DMS53 (cell line): ENCODE results near the gene CADPS.

Experiments
- DNase-seq: peaks from one replicate; lab custom pipeline; 2025; lab: John Stamatoyannopoulos, UW

Gene CADPS

DNA sequence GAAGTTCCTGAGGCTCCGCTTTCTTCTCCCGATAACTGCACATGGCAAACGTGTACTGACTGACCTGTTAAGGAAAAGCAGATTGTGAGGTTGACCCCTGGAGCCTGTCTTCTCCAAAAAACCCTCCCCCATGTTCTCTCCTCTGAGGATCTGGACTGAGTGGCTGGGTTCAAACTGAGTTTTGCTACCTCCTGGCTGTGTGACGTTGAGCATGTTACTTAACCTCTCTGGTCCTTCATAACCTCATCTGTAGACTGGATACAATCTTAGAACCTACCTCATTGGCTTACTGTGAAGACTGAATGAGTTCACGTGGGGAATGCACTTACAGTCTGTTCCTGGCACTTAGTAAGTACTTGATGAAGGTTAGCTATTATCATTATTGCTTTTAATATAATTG lies 317.8 kb downstream of the CADPS start:
- no peak for DNase-seq

DNA sequence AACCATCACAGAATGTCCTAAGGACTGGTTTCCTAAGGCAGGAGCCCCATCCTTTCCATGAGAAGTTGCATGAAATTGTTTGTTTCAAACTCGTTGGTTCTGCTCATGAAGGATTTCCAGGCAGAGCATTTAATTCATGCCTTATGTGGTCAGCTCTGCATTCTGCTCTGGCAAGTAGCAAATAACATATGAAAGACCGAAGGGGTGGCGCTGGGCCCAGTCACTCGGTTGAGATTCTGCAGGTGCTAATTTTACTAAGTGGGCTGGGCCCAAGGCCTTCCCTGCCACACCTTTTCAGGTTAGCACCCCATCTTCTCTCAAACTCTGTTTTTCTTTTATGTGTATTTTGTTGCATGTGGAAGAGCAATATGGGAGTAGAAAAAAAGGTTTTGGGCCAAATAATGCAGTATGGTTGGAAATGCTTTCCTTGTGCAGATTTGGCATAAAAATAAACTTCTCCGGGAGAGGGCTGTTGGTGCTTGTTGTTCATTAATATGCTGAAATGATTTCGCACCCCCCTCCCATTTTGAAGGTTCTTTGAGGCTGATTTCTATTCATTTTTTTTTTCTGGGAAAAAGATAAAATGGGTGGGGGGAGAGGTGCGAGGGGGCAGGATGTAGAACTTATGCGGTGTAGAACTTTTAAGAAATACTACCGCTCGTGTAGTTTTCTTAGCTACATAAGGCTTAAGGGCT lies 318.9 kb downstream of the CADPS start:
- DNase-seq: no peak

DNA sequence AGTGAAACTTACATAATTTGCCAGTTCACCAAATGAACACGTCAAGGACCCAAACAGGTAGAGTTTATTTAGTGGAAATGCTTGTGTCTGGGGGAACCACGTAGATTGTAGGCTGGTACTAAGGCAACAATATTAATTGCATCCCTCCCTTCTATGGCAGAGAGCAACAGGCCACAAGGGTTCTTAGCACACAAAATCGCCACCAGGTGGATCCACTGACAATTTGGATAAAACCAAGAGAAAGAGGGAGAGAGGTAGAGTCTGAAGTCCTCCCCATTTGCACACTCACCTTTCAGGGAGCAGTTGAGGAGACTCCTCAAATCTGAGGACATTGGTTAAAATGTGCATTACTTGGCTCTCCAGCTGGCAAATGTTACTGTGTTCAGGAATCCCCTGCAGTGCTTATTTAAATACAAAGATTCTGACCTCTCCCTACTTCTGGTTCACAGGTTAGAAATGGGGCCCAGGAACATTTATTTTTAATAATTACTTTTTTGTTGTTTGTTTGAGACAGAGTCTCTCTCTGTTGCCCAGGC lies 320.9 kb downstream of the CADPS start:
- peak; percentile 4 for DNase-seq

DNA sequence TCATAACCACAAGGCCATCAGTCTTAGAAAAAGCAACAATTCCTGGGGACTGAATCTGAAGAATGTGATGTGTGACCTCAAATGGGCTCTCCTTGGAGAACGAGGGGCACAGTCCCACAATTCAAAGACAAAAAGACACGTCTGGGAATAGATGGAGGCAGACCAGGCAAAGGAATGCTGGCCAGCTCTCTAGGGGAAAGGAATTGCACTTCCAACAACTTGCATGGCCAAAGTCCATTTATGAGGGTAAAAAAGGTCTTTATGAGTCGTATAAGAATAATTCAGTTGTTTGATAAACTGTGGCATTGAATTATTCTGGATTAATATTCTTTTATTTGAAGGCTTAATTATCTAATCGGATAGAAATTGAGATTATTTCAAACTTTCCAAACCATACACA lies 321.4 kb downstream of the CADPS start:
- no peak for DNase-seq

DNA sequence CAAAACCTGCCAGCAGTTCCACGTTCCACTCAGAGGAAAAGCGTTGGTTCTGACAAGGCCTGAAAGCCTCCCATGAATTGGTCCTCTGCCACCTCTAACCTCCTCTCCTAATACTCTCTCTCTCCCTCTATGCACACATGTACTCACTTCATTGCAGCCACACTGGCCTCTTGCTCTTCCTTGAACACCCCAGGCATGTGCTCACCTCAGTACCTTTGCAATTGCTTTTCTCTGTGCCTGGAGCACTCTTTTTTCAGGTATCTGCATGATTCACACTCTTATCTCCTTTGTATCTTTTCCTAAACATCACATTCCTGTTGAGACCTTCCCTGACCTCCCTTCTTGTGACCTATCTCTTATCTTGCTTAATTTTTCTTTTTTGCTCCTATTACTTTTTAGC lies 323.7 kb downstream of the CADPS start:
- DNase-seq: no peak

DNA sequence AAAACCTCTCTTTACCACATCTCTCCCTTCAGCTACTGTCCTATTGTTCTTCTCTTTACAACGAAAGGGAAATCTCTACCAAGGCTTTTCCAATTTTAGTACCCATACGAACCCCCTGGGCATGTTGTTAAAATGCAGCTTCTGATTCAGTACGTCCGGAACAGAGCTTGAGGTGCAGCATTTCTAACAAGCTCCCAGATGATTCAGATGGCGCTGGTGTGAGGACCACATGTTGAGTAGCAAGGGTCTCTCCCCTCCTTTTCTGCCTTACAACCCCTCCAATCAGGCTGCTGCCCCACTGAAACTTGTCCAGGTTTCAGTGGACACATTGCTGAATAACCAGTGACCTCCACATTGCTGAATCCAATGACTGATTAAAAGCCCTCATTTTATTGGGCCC lies 324.8 kb downstream of the CADPS start:
- DNase-seq: no peak

DNA sequence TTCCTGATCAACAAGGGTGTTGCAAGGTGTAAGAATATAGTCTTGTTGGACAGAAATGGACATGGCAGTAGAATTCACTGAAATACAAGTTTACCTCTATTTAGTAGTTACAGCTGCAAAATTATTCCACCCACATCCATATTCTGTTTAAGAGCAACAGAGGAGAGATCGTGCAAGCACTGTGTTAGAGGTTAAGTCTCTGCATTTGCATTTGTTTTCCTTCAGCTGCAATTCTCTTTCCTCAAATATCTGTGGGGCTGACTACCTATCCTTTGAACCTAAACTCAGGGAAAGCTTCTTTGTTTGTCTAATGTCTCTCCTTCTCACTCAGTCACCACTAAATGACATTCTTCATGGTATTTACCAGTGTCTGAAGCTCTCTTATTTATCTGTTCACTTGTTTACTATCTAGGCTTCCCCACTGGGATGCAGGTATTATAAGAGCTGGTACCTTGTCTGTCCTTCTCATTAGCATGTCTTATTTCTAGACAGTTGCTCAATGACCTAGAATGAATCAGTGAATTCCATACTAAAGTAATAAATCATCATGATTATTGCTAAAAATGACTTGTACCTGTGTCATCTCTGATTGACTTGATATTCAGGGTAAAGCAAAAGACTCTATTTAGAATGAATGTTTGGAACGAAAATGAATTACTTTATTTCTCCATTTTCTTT lies 326.5 kb downstream of the CADPS start:
- no peak for DNase-seq

DNA sequence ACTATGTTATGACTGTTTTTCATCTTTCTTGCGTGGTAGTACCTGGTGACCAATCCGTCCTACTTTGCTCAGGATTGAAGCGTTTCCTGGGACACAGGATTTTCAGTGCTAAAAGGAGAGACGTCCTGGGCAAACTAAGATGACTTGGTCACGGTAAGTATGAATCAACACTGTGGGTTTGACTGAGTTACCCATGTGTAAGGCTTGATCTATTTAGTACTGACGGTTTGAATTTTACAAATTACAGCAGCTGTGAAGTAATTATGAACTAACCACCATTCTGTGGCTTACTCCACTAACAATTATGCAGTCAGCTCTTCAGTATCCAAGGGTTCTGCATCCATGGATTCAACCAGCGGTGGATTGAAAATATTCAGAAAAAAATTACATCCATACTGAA lies 328.9 kb downstream of the CADPS start:
- DNase-seq: no peak

DNA sequence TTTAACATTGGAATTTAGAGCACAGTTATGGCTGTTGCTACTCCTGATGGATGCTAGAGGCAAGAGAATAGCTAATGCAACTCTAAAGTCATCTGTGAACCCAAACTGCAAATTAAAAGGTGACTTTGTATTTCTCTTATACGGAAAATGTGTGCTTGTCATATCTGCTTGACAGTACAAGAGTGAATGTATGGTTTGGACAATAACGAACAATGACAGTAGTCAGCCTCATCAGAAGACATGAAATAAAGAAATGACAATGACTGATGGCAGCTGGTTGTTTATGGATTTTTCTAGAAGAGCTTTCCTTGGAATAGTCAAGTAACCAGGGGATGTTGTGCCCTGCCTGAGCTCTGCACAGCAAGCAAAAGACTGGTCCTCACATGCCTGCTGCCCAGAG lies 333.0 kb downstream of the CADPS start:
- no peak for DNase-seq

DNA sequence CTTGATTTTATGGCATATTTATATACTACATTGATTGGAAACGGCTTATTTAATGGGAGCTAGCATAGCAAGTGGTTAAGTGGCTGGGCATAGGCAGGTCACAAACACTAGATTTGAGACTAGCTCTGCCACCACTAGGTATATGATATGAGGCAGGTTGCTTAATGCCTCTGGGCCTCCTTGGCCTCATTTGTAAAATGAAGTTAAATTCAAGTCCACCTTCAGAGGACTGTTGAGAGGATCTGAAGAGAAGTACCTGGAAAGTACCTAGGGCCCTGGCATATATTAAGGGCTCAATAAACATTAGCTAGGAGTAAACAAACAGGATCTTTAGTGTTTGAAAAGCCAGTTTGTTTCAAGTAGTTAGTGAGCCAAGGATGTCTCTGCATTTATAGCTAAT lies 335.5 kb downstream of the CADPS start:
- DNase-seq: no peak

DNA sequence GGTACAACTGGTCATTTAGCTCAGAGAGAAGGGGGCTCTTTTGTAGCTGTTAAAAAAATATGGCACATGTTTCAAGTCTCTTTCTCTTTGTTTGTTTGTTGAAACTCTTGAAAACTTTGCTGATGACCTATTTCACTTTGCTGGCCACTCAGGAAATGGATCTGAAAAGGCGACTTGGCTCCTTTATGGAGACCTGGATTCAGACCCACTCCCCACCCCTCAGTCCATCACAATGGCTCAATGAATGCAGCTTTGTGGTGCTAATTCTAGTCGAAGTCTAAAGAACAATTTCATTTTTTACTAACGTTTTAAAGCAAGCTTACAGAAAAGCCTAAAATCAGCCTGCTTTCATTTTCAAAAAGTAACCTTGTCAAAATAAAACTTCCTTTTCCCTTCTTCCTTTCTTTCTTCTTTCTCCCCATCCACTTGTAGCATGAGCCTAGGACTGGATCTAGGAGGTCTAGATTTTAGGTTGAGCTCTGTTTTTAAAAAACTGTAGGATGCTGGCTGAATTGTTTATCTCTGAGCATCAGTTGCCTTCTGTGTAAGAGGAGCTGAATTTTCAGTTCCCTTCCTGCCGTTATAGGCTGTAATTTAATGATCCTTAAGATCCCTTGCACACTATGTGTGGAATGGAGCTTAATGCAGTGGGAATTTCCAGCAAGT lies 336.4 kb downstream of the CADPS start:
- DNase-seq: no peak

DNA sequence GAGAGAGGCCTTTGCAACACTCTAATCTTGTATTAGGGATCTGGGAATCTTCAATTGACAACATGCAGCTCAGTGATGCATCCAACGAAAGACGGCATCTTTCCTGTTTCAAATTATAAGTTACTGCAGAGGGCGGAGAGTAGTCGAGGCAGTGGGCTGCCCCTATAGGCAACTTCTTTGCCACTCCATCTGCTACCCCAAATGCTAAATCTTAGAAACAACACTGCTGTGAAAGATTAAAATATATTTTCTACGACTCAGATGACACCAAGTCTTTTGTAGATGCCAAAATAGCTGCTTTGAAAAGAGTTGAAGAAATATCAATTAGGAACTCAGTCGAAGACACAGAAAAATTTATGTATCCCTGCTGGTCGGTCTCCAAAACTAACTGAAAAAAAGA lies 340.9 kb downstream of the CADPS start:
- DNase-seq: no peak

DNA sequence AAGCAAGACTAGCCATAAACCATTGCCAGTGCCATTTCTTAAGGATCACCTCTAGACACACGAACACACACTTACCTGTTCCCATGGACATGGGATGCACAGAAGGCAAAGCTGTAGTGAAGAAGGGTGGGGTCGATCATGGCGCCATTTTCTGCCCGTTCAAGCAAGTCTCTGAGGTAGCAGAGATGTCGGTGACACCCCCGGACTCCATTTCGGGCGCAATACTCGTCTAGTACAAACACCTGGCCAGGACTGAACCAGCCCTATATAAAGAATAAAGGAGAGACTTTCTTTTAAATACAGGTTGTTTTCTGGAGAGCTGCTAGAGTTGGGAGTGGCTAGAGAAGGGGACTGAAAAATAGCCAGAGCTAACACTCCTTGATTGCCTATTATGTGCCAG lies 342.4 kb downstream of the CADPS start:
- DNase-seq: no peak

DNA sequence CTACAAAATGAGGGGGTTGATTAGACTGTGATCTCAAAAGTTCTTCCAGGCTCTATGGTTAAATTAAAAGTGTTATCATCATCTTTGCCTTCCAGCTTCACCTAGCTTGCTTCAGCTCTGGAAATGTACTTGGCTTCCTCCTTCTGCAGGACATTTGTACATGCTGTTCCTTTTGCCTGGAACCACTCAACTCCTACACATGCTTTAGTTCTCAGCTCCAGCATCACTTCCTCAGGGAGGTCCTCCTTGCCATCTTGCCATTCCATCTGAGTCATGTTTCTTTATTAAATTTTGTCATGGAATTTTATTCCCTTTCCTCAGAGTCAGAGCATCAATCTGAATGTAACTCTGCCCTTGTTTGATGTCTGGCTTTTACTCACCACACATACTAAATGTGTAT lies 343.2 kb downstream of the CADPS start:
- no peak for DNase-seq

DNA sequence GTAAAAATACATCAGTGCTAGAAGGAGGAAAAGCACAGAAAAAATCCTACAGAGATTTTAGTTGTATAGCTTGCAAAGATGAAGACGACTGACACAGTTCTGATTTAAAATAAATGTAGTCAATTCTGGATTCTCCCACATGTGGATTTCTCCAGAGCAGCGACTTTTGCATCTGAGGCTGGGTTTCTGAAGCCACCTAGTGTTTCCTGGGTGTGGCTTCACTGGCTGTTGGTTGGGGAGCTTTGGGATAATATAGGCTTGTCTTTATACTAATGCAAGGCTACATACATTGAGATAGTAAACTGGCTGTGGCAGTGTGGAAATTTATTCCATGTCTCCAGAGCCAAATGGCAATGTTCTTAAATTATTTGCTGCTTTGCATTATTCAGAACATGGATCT lies 343.7 kb downstream of the CADPS start:
- no peak for DNase-seq

DNA sequence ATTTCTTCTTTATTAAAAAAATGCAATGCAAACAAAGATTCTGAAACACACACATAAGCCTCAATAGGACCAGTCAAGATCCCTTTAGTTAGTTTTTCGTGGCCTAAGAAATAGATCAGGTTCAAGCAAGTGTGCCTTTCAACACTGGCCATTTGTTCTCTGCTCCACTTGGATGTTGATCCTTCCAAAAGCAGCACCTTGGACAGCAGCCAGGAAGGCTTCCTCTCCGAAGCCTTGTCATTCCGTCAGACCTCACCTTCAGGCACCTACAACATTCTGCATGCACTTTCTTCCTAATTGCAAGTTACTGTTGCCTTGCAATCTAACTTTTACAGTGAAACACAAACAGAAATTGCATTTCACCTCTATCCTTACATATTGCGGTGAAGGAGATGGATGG lies 346.0 kb downstream of the CADPS start:
- DNase-seq: peak; percentile 0

DNA sequence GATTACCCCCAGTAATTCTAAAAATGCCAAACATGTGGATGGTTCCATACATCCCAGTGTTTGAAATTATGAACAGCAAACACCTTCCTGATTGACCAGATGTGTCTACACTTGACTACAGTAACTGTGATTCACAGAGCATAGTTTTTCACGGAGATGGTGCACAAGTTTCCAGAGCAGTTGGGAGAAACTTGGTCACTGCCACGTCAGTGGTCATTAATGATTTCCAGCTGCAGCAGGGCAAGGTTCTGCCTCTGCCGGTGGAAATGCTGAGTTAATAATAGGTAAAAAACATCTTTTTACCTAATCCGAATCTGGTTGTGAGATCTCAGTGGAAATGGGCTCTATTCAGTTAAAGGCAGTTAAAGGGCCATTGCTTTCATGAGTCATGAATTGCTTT lies 347.7 kb downstream of the CADPS start:
- no peak for DNase-seq

DNA sequence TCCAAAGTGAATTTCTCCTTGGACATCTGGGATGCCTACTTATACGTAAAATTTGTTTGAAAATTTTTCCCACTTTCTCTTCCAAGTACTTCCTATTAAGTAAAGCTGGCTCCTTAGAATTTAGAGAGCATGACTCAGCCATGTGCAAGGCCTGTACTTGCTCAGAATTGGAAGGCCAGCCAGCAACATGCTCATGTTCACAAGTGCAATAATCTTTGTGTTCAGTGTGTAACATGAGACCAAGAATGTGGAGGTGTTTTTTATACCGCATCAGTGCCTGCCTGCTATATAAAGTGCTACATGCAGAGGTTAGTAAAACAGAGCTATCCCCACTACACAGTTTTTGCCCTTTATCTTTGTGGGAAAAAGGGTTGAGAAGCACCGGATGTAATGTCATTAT lies 349.9 kb downstream of the CADPS start:
- peak; percentile 0 for DNase-seq

DNA sequence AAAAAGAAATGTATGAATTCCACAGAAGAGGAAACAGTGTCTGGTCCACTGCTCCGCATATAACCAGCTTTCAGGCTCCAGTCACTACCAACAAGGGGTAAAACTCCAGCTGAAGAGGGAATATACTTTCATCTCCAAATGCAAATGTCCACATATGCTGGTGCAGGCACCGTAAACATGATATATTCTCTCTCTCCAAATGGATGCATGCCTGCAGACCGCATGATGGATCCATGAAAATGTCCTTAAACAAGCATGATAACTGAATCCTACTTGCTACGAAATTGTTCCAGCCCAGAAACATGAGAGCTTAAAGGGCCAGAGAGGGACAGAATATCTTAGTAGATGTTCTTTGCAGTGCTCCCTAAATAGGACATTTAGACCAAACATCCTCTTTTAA lies 351.5 kb downstream of the CADPS start:
- no peak for DNase-seq

DNA sequence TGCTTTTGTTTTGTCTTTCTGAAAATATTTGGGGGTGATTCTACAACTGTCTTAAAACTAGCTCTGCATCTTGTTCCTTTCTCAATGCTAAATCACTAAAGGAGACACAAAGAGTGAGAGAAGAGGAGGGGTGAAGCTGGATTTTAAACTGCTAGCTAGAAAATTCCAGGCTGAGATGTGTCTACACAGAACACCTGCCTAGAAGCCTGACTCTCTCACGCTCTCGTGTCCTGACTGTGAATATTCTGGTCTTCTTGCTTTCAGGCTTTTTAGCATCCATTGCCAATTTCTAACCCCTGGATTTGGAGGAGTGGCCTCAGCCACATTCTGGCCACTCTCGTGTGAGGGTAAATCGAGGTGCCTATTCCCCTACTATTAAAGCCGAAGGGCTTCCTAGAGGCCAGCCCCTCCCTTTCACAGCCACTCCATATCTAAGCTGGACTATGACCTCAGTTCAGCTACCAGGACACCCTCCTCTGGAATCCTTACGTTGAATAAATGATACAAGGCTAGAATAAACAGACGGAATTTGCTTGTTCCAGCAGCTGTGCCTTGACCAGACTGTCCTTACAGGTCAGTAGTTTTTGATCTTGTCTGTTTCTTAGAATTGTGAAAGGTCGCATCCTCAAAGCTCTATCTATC lies 353.6 kb downstream of the CADPS start:
- DNase-seq: no peak

DNA sequence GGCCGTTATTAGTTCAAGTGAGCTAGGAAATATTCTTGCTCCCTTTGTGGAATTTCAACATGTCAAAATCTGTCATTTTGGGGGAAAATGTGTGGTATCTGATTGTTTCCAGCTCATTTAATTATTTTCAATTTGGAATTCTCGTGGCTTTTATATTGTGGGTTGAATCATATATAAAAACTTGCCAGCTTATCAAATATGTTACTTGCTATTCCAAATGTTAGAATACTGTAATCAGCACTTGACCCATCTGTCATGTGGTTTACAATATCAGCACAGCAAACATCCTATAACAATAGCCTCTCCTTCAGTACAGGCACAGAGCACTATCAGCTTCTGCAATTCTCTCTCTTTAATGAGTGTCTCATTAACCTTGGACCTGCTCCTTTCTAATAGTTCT lies 371.7 kb downstream of the CADPS start:
- DNase-seq: no peak
